Measurements from ENCODE around the gene OTULIN.
A peak's percentile ranks its signal among the peaks of the same experiment; 100 is the strongest.

OTULIN gene

DNA sequence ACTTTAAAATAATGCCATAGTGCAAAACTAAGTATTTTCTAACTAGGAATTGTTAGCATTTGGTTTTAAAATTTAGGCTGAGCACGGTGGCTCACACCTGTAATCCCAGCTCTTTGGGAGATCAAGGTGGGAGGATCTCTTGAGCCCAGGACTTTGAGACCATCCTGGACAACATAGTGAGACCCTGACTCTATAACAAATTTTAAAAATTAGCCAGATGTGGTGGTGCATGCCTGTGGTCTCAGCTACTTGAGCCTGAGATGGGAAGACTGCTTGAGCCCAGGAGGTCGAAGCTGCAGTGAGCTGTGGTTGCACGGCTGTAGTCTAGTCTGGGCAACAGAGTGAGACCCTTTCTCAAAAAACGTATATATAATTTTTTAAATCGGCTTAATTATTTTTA, 4.9 kb downstream of the OTULIN start:
- no peak for DNase-seq

- no peak for DNase-seq
Observed at GRCh38 chr5:14669975-14670374, 5.5 kb downstream of the OTULIN start.

DNA sequence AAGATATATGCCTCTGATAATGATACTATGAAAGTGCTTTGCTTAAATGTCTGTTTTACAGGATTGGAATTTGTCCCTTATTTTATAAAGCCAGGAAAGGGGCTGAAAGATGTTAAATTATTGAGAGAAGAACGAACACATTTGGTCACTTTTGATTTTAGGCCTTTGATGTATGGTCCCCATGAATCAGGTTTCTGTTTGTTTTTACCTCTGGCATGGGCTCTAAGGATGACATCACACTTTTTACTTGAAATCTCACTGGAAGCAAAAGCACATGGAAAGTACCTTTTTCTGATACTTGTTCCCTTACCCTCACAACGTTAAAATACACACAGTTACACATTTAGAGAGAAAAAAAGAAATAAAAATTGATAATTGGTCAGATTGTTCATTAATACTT, 6.9 kb downstream of the OTULIN start:
- peak; percentile 46 for DNase-seq

GRCh38 chr5:14672082-14672481, 7.6 kb downstream of the OTULIN start:
- peak; percentile 12 for DNase-seq

GRCh38 chr5:14672484-14673394, 8.2 kb downstream of the OTULIN start:
- no peak for DNase-seq

DNA sequence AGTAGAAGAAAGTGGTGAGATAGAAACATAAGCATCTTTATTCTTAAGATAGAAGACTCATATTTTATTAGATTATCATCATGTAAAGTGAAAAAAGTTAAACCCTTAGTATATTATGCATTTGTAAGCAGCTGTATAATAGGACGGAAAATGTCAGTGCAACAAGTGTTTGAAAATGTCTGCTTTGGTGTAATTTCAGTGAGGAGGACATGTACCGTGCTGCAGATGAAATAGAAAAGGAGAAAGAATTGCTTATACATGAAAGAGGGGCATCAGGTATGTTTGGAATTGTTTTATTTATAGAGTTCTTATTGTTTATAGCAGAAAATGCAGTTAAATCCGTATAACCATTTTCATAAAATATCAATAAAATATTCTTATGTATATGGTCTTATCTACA, 8.9 kb downstream of the OTULIN start:
- DNase-seq, result no peak

DNA sequence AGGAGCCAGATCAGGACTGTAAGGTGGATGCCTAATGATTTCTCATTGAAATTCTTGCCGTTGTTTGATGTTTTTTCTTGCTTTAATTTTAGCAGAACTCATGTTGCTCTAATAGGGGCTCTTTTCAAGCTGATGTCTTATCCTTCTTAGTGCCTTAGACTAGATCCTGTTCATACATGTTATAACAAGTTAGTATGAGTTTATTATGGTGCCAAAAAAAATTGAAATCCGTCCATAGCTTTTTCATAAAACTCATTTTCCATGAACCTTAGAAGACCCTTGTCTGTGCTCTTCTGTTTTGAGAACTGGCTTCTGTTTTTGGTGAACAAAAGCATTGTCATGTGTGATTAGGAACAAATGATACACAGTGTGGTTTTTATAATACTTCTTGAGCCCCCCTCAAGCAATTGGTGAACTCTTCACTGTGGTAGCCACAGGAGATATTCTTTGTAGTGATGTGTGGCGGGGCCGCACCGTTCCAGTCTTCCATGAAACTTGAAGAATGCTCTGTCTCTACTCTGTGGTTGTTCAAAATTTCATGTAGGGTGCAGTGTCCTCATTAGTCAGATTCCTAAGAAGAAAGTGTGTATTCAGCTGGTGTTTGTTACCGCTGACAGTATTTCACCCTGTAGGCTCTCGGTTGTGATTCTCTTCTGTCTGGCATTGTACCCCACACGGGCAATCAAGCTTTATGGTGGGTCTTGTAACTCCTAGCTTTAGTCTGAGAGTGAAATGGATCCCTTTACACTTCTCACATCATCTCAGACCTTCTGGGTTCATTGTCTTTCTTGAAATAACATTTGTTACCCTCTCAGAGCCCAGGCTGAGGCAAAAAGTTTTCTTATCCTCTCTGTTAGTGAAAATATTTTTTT, 10.7 kb downstream of the OTULIN start:
- no peak for DNase-seq

- DNase-seq, result peak; percentile 92
Observed at GRCh38 chr5:14675865-14676300, 11.4 kb downstream of the OTULIN start.

GRCh38 chr5:14676320-14676719, 11.8 kb downstream of the OTULIN start:
- peak; percentile 86 for DNase-seq

GRCh38 chr5:14678773-14679334, 14.3 kb downstream of the OTULIN start:
- DNase-seq, result no peak

GRCh38 chr5:14679595-14679994, 15.1 kb downstream of the OTULIN start:
- DNase-seq, result no peak

DNA sequence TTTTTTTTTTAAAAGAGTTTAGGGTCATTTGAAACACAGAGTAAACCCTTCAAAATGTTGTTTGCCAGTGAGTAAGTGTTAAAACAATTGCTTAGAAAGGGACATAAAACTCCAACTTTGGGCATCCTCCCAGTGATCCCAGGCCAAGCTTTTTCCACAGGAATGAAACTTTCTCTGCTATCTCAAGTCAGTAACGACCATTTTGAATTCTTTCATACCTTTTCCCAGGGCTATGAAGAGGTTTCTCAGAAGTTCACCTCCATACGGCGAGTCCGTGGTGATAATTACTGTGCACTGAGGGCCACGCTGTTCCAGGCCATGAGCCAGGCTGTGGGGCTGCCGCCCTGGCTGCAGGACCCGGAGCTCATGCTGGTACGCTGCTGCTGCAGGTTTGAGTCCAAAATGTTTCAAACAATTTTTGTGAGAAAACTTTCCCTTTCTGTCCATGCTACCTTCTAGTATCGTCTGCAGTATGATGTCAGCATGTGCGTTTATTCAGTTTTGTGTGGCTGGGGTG, 16.8 kb downstream of the OTULIN start:
- no peak for DNase-seq

DNA sequence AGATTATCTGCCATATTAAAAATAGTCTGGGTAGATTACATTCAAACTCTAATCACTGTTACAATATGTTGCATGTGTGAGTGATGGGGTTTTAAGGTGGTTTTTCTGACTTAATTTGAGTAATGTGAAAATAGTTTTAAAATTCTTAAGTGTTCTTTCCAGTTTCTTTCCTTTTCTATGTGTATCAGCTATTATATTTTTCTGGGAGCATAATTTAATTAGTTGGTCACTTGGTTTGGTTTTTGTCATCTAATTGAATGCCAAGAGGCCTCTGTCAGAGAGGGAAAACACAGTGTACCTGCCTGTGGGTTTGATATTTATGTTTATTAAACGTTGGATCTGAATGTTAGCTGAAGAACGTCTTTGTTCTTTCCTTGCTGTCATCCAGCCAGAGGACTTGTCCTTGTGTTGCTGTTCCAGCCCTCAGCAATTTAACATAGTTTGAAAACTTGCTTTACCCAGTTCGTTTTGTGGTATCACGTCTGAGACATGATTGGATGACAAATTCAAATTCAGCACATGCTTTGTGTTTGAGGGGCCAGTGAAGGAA, 19.5 kb downstream of the OTULIN start:
- DNase-seq, result no peak

DNA sequence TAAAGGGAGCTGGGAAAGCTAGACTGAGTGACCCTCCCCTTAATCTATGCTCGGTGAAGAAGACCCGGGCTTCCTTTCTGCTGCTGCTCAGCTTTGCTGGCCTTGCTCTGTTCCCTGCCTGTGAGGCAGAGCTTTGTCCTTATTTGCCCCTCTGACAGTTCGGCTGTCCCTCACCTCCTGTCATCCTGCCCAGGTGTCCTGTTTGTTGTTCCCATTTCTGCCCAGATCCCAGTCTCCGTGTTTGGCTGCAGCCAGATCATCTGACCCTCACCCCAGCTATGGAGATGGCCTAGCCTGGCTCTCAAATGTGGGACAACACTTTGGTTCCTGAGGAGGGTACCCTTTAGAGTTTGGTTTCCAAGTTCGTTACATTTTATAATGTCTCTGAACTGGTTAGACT, 20.2 kb downstream of the OTULIN start:
- no peak for DNase-seq

DNA sequence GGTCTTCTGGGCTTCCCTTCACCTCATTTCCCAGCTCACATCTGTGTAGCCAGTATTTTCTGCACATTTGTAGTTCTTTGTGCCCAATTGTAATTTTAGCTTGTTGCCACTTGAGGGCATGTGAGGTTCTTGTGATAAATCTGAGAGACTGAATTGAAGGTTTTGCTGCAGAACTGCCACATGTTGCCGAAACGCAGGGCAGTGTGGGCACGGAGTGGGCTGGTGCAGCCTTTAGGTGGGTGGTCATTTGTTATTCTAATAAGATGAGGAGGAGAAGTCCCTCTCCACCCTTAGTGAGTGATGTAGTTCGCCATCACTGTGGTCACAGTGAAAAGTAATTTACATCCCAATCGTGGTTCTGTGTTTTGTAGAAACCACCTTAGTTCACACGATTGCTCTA, 21.2 kb downstream of the OTULIN start:
- DNase-seq, result peak; percentile 65

DNA sequence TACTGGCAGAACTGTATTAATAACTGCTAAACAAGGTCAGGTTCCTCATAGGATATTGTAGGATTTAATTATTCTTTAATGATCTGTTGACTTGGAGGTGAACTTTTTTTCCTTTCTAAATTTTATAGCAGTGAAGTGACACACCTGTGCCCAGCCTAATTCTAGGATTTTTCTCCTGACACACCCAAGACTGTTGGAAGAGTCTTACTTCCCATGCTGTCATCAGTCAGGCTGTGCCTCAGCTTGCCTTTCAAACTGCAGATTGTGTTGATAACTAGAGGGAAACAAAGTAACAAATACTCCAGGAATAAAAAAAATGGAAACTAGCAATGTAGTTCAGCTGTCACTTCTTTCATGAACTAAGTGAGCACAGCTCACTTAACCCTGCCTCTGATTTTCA, 22.0 kb downstream of the OTULIN start:
- no peak for DNase-seq

- no peak for DNase-seq
Observed at GRCh38 chr5:14687023-14687665, 22.6 kb downstream of the OTULIN start.

DNA sequence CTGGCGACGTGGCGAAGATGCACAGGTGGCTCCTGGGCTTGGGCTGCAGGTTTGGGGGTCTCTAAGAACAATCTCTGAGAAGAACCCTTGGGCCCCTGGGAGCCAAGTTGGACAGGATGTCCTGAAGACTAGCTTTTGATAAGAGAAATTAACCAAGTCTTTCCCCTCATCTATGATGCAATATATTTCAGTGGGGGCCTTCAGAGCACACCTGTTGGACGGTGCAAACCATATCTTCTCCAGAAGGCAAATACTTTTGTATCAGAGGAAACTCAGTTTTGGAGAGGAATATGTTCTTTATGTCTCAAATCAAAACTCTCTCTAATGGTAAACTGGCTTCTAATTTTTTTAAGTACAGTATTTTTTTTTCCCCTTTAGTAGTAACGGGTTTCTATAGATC, 28.6 kb downstream of the OTULIN start:
- no peak for DNase-seq

DNA sequence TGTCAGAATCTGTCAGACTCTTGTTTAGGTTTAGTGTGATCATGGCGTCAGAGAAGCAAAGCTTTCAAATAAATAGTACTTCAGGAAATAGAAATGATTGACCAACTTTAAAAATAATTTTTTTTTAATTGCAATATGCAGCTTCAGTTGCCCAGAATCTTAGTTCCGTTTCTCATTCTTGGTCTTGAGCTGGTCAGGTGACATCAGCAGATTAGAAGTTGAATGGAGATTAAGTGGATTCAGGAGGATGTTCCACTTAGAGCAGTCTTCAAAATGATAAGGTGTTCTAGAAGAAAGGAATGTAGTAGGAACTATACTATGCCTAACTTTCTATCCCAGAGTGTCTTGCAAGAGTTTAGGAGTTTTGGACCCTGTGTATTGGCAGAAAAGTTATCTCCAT, 30.6 kb downstream of the OTULIN start:
- DNase-seq, result peak; percentile 29

DNA sequence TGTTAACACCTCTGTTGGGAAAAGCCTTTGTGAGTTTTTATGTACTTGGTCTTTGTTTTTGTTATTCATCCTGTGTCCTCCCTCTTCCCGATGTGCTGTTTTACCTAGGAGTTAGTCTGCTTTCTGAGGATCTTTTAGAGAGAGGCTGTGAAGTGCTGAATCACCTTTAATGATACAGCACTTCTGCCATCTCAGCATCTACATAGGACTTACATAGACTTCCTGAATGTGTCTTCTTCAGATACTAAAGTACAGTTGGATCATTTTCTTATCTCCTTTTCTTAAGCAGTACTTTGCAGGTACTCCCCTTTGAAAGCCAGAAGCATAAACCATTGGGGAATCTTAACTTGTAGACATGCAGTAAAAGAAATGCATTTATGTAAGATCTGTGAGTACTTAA, 31.5 kb downstream of the OTULIN start:
- DNase-seq, result peak; percentile 56

DNA sequence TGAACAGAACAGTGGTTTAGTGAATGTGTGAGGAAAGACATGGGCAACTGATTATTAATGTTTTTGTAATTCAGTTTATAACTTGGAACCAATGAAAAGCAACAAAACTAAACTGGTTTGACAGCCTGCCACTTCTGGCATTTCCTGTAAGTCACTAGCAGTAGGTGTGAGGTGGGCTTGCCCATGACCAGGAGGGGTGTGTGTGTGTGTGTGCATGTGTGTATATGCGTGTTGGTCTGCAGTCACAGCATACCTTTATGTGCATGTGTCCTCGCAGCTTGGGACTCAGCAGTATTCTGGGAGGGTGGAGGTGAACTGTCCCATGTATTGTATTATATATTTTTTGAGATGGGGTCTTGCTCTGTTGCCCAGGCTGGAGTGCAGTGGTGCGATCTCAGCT, 32.3 kb downstream of the OTULIN start:
- no peak for DNase-seq

GRCh38 chr5:14698495-14698894, 34.0 kb downstream of the OTULIN start:
- no peak for DNase-seq

DNA sequence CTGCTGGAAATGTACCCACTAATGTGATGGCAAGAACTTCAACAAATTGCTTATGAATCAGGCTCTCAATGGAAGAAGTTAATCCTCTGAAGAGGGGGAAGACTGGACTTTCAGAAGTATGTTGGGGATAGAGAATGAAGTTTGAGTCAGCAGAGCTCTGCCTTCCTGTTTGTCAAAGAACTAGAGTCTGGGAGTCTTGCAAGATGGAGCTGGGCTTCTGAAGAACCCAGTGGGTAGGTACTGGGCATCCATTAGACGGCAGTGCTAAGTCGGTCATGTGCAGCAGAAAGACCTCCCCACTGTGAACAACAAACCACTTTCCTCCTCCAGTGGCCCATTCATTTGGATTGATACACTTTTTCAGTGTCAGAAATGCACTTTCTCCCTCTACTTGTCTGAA, 34.6 kb downstream of the OTULIN start:
- DNase-seq, result no peak

Data from OCI-M1 (cell line).